Dedifferentiated amniotic fluid mesenchymal stem cell (primary cell): ENCODE results near the gene CDKN2A.

Experiments
- DNase-seq: peaks from one replicate; pipeline ENCODE4 v3.0.0-alpha.2; 2016; ENCODE audit errors: extremely low spot score

CDKN2A gene

GRCh38 chr9:21941337-21941995 lies 52.7 kb downstream of the CDKN2A start:
- DNase-seq: no peak

GRCh38 chr9:21936161-21936560 lies 58.0 kb downstream of the CDKN2A start:
- no peak for DNase-seq

GRCh38 chr9:21935631-21936030 lies 58.6 kb downstream of the CDKN2A start:
- no peak for DNase-seq

- DNase-seq: no peak
These were observed 60.3 kb downstream of the CDKN2A start for GRCh38 chr9:21933865-21934264.

GRCh38 chr9:21933281-21933680 lies 60.9 kb downstream of the CDKN2A start:
- no peak for DNase-seq

- no peak for DNase-seq
These were observed 62.8 kb downstream of the CDKN2A start for GRCh38 chr9:21931428-21931827.

GRCh38 chr9:21927752-21928151 lies 66.4 kb downstream of the CDKN2A start:
- no peak for DNase-seq

GRCh38 chr9:21923694-21924093 lies 70.5 kb downstream of the CDKN2A start:
- no peak for DNase-seq

GRCh38 chr9:21919377-21920362 lies 74.5 kb downstream of the CDKN2A start:
- no peak for DNase-seq
